Sigmoid colon (tissue), 4 donors: ENCODE measurements around the gene SNAP29.

Experiments
- CTCF ChIP-seq, 4 experiments: fragments of 450-650 bp in 3 of 4; fragments of 200-600 bp in 1 of 4; IDR thresholded peaks; one replicate each; pipeline ENCODE4 v1.5.1; 2016 to 2019; ENCODE audit warnings: antibody characterized with exemption in 4 of 4, mild to moderate bottlenecking in 3 of 4, moderate library complexity in 2 of 4
- EP300 ChIP-seq, 4 donors: sonication (generic); formaldehyde crosslinking; IDR thresholded peaks; one replicate each; pipeline ENCODE4 v1.6.1; 2017; ENCODE audit warnings: antibody characterized with exemption in 4 of 4

GRCh38 chr22:20809538-20810185 lies 49.1 kb upstream of the SNAP29 start:
- TF ChIP-seq CTCF (IDR thresholded peaks at IDR 0.05) (no peak), EP300 (IDR thresholded peaks at IDR 0.05) (no peak)
